Measurements from ENCODE around the gene CREG2.

Gene CREG2

GRCh38 chr2:101383016-101383541 lies 4.2 kb downstream of the CREG2 start:
- 80% methylated on average over 6 of the region's 7 CpGs for WGBS
- peaks cover 20% of the 10 kb centered on the region for H3K4me1 ChIP-seq (ENCODE audit: control insufficient read depth, insufficient read depth, low read depth, low read length)
- no peaks in the 10 kb centered on the region for H3K9me3 ChIP-seq (ENCODE audit: control insufficient read depth, low read length)

GRCh38 chr2:101382442-101382841 lies 4.9 kb downstream of the CREG2 start:
- Histone ChIP-seq H3K36me3 (ENCODE audit: control insufficient read depth in 1 of 2, insufficient read depth in 2 of 2, low read depth in 1 of 2, low read length in 2 of 2) (no peaks in the 10 kb centered on the region), H2AK5ac (ENCODE audit: low read length, severe bottlenecking) (no peak overlapping the region), H3K4me2 (ENCODE audit: low read length, poor library complexity, severe bottlenecking) (no peak overlapping the region), H3K9me3 (ENCODE audit: control insufficient read depth, low read length) (no peaks in the 10 kb centered on the region), H2BK5ac (ENCODE audit: low read depth, low read length, poor library complexity, severe bottlenecking) (no peak overlapping the region), H3K4ac (ENCODE audit: low read depth in 1 of 2, low read length in 2 of 2) (no peak overlapping the region), H3K79me1 (replicated peaks; ENCODE audit: low read length, poor library complexity, severe bottlenecking) (no peaks in the 10 kb centered on the region), H3K14ac (ENCODE audit: low read length in 2 of 2) (no peak overlapping the region), H3K18ac (ENCODE audit: low read depth in 1 of 2, low read length in 2 of 2) (no peak overlapping the region), H3K4me1 (ENCODE audit: control insufficient read depth, insufficient read depth, low read depth, low read length) (peaks cover 19% of the 10 kb centered on the region), H3K4me3 (ENCODE audit: insufficient read depth in 1 of 2, low read depth in 1 of 2, low read length in 2 of 2) (no peak overlapping the region), H2BK120ac (ENCODE audit: low read depth, low read length) (no peak overlapping the region), H3K23ac (ENCODE audit: low read length in 2 of 2) (no peak overlapping the region), H4K8ac (ENCODE audit: low read length) (no peak overlapping the region), H3K9ac (ENCODE audit: low read length) (no peak overlapping the region), H2BK12ac (ENCODE audit: low read length in 2 of 2) (no peak overlapping the region), H2BK15ac (ENCODE audit: low read depth, poor library complexity, severe bottlenecking) (no peak overlapping the region), H3K27ac (ENCODE audit: low read length, poor library complexity, severe bottlenecking) (no peak overlapping the region), H4K91ac (ENCODE audit: low read length) (no peak overlapping the region), H3K27me3 (ENCODE audit: control insufficient read depth in 1 of 2, insufficient read depth in 1 of 2, low read length in 2 of 2) (peaks cover 0 to 37% of the 10 kb centered on the region in 2 experiments), H2AFZ (ENCODE audit: low read depth, low read length) (no peak overlapping the region)
- DNase-seq, result no peak
- WGBS, result 88% methylated on average over 2 of the region's 2 CpGs

More at GRCh38 chr2:101383016-101383541, 4.2 kb downstream of the CREG2 start:
- Histone ChIP-seq H2BK120ac (ENCODE audit: low read depth, low read length) (no peak overlapping the region), H2AK5ac (ENCODE audit: low read length, severe bottlenecking) (no peak overlapping the region), H3K9ac (ENCODE audit: low read length) (no peak overlapping the region), H3K18ac (ENCODE audit: low read depth in 1 of 2, low read length in 2 of 2) (no peak overlapping the region), H2BK12ac (ENCODE audit: low read length in 2 of 2) (no peak overlapping the region), H4K8ac (ENCODE audit: low read length) (no peak overlapping the region), H4K91ac (ENCODE audit: low read length) (no peak overlapping the region), H2AFZ (ENCODE audit: low read depth, low read length) (no peak overlapping the region), H3K27ac (ENCODE audit: low read length, poor library complexity, severe bottlenecking) (no peak overlapping the region), H3K14ac (ENCODE audit: low read length in 2 of 2) (no peak overlapping the region), H3K4ac (ENCODE audit: low read depth in 1 of 2, low read length in 2 of 2) (no peak overlapping the region), H3K4me2 (ENCODE audit: low read length, poor library complexity, severe bottlenecking) (no peak overlapping the region), H3K27me3 (ENCODE audit: control insufficient read depth in 1 of 2, insufficient read depth in 1 of 2, low read length in 2 of 2) (peaks cover 0 to 41% of the 10 kb centered on the region in 2 experiments), H3K23ac (ENCODE audit: low read length in 2 of 2) (no peak overlapping the region), H3K4me3 (ENCODE audit: insufficient read depth in 1 of 2, low read depth in 1 of 2, low read length in 2 of 2) (no peak overlapping the region), H2BK15ac (ENCODE audit: low read depth, poor library complexity, severe bottlenecking) (no peak overlapping the region), H2BK5ac (ENCODE audit: low read depth, low read length, poor library complexity, severe bottlenecking) (no peak overlapping the region), H3K36me3 (ENCODE audit: control insufficient read depth in 1 of 2, insufficient read depth in 2 of 2, low read depth in 1 of 2, low read length in 2 of 2) (no peaks in the 10 kb centered on the region), H3K79me1 (replicated peaks; ENCODE audit: low read length, poor library complexity, severe bottlenecking) (no peaks in the 10 kb centered on the region)
- no peak for DNase-seq

- no peaks in the 10 kb centered on the region for H3K9me3 ChIP-seq (ENCODE audit: control insufficient read depth, low read length)
- no peak overlapping the region for H3K23ac ChIP-seq (ENCODE audit: low read length in 2 of 2)
- 64% methylated on average over 11 of the region's 11 CpGs for WGBS
- H3K4me3 ChIP-seq (ENCODE audit: insufficient read depth in 1 of 2, low read depth in 1 of 2, low read length in 2 of 2), result peak overlapping the region in 1 of 2 experiments; percentile 22
- no peaks in the 10 kb centered on the region for H3K36me3 ChIP-seq (ENCODE audit: control insufficient read depth in 1 of 2, insufficient read depth in 2 of 2, low read depth in 1 of 2, low read length in 2 of 2)
- H4K91ac ChIP-seq (ENCODE audit: low read length), result no peak overlapping the region
- H3K4ac ChIP-seq (ENCODE audit: low read depth in 1 of 2, low read length in 2 of 2), result no peak overlapping the region
- no peak overlapping the region for H3K14ac ChIP-seq (ENCODE audit: low read length in 2 of 2)
- H2BK15ac ChIP-seq (ENCODE audit: low read depth, poor library complexity, severe bottlenecking), result no peak overlapping the region
- no peak overlapping the region for H2BK12ac ChIP-seq (ENCODE audit: low read length in 2 of 2)
- no peak overlapping the region for H3K27ac ChIP-seq (ENCODE audit: low read length, poor library complexity, severe bottlenecking)
- no peaks in the 10 kb centered on the region for H3K79me1 ChIP-seq (replicated peaks; ENCODE audit: low read length, poor library complexity, severe bottlenecking)
- H2AK5ac ChIP-seq (ENCODE audit: low read length, severe bottlenecking), result no peak overlapping the region
- H2BK120ac ChIP-seq (ENCODE audit: low read depth, low read length), result no peak overlapping the region
- H3K9ac ChIP-seq (ENCODE audit: low read length), result no peak overlapping the region
- peaks cover 8% of the 10 kb centered on the region for H3K4me1 ChIP-seq (ENCODE audit: control insufficient read depth, insufficient read depth, low read depth, low read length)
- no peak overlapping the region for H2BK5ac ChIP-seq (ENCODE audit: low read depth, low read length, poor library complexity, severe bottlenecking)
- H4K8ac ChIP-seq (ENCODE audit: low read length), result no peak overlapping the region
- no peak overlapping the region for H3K4me2 ChIP-seq (ENCODE audit: low read length, poor library complexity, severe bottlenecking)
- H3K18ac ChIP-seq (ENCODE audit: low read depth in 1 of 2, low read length in 2 of 2), result no peak overlapping the region
- peaks cover 0 to 22% of the 10 kb centered on the region in 2 experiments for H3K27me3 ChIP-seq (ENCODE audit: control insufficient read depth in 1 of 2, insufficient read depth in 1 of 2, low read length in 2 of 2)
- no peak overlapping the region for H2AFZ ChIP-seq (ENCODE audit: low read depth, low read length)
- peak; percentile 61 for DNase-seq
Measured at GRCh38 chr2:101380376-101380775, 6.9 kb downstream of the CREG2 start.

GRCh38 chr2:101379091-101379490 lies 8.2 kb downstream of the CREG2 start:
- no peaks in the 10 kb centered on the region for H3K9me3 ChIP-seq (ENCODE audit: control insufficient read depth, low read length)
- H2BK12ac ChIP-seq (ENCODE audit: low read length in 2 of 2), result no peak overlapping the region
- no peak overlapping the region for H3K14ac ChIP-seq (ENCODE audit: low read length in 2 of 2)
- no peak overlapping the region for H3K4ac ChIP-seq (ENCODE audit: low read depth in 1 of 2, low read length in 2 of 2)
- H3K9ac ChIP-seq (ENCODE audit: low read length), result no peak overlapping the region
- peaks cover 0 to 9% of the 10 kb centered on the region in 2 experiments for H3K27me3 ChIP-seq (ENCODE audit: control insufficient read depth in 1 of 2, insufficient read depth in 1 of 2, low read length in 2 of 2)
- no peak overlapping the region for H2AFZ ChIP-seq (ENCODE audit: low read depth, low read length)
- no peak overlapping the region for H4K8ac ChIP-seq (ENCODE audit: low read length)
- no peak overlapping the region for H2AK5ac ChIP-seq (ENCODE audit: low read length, severe bottlenecking)
- no peak overlapping the region for H3K18ac ChIP-seq (ENCODE audit: low read depth in 1 of 2, low read length in 2 of 2)
- H2BK5ac ChIP-seq (ENCODE audit: low read depth, low read length, poor library complexity, severe bottlenecking), result no peak overlapping the region
- H3K4me1 ChIP-seq (ENCODE audit: control insufficient read depth, insufficient read depth, low read depth, low read length), result peaks cover 8% of the 10 kb centered on the region
- no peaks in the 10 kb centered on the region for H3K79me1 ChIP-seq (replicated peaks; ENCODE audit: low read length, poor library complexity, severe bottlenecking)
- no peak overlapping the region for H3K27ac ChIP-seq (ENCODE audit: low read length, poor library complexity, severe bottlenecking)
- 100% methylated on average over 2 of the region's 2 CpGs for WGBS
- H2BK15ac ChIP-seq (ENCODE audit: low read depth, poor library complexity, severe bottlenecking), result no peak overlapping the region
- H3K23ac ChIP-seq (ENCODE audit: low read length in 2 of 2), result no peak overlapping the region
- no peak overlapping the region for H4K91ac ChIP-seq (ENCODE audit: low read length)
- no peaks in the 10 kb centered on the region for H3K36me3 ChIP-seq (ENCODE audit: control insufficient read depth in 1 of 2, insufficient read depth in 2 of 2, low read depth in 1 of 2, low read length in 2 of 2)
- no peak overlapping the region for H3K4me2 ChIP-seq (ENCODE audit: low read length, poor library complexity, severe bottlenecking)
- no peak for DNase-seq
- no peak overlapping the region for H3K4me3 ChIP-seq (ENCODE audit: insufficient read depth in 1 of 2, low read depth in 1 of 2, low read length in 2 of 2)
- no peak overlapping the region for H2BK120ac ChIP-seq (ENCODE audit: low read depth, low read length)
